Ishikawa (cell line): ENCODE measurements around the gene P3H4.

ENCODE experiments used
- CEBPB ChIP-seq: IDR thresholded peaks from 2 replicates; pipeline ENCODE4 v1.6.1; 2012
- CREB1 ChIP-seq: IDR thresholded peaks from 2 replicates; pipeline ENCODE4 v1.6.1; 2012; ENCODE audit warnings: low read depth
- EGR1 ChIP-seq: IDR thresholded peaks from 2 replicates; pipeline ENCODE4 v1.6.1; 2012
- EP300 ChIP-seq: IDR thresholded peaks from 2 replicates; pipeline ENCODE4 v1.6.1; 2012; ENCODE audit warnings: borderline replicate concordance
- FOXM1 ChIP-seq: IDR thresholded peaks from 2 replicates; pipeline ENCODE4 v1.6.1; 2012; ENCODE audit warnings: low read depth, borderline replicate concordance
- MAX ChIP-seq: IDR thresholded peaks from 2 replicates; pipeline ENCODE4 v1.6.1; 2012
- NFIC ChIP-seq: IDR thresholded peaks from 2 replicates; pipeline ENCODE4 v1.6.1; 2012
- RAD21 ChIP-seq: IDR thresholded peaks from 2 replicates; pipeline ENCODE4 v1.6.1; 2012; ENCODE audit warnings: low read depth
- REST ChIP-seq: IDR thresholded peaks from 2 replicates; pipeline ENCODE4 v1.6.1; 2012; ENCODE audit warnings: low read depth, mild to moderate bottlenecking
- TAF1 ChIP-seq: IDR thresholded peaks from 2 replicates; pipeline ENCODE4 v1.6.1; 2012; ENCODE audit warnings: low read depth, mild to moderate bottlenecking
- TCF12 ChIP-seq: IDR thresholded peaks from 2 replicates; pipeline ENCODE4 v1.6.1; 2012; ENCODE audit warnings: low read depth
- TEAD4 ChIP-seq: IDR thresholded peaks from 2 replicates; pipeline ENCODE4 v1.6.1; 2012
- USF1 ChIP-seq: IDR thresholded peaks from 2 replicates; pipeline ENCODE4 v1.6.1; 2012
- YY1 ChIP-seq: IDR thresholded peaks from 2 replicates; pipeline ENCODE4 v1.6.1; 2012; ENCODE audit warnings: low read depth
- ZBTB7A ChIP-seq: IDR thresholded peaks from 2 replicates; pipeline ENCODE4 v1.6.1; 2012; ENCODE audit warnings: low read depth

Gene P3H4

GRCh38 chr17:41779954-41780353 is 31.8 kb downstream of the P3H4 start:
- TF ChIP-seq RAD21 = no peak
- TF ChIP-seq NFIC = no peak
- TF ChIP-seq MAX = no peak
- no peak for TF ChIP-seq EP300
- TF ChIP-seq CREB1 = no peak
- no peak for TF ChIP-seq USF1
- TF ChIP-seq TEAD4 = no peak
- TF ChIP-seq TAF1 = no peak
- TF ChIP-seq ZBTB7A = no peak
- TF ChIP-seq CEBPB = no peak
- no peak for TF ChIP-seq YY1

- no peak for TF ChIP-seq YY1
- peak; percentile 75; the same call in 1 of the 2 replicates for TF ChIP-seq TEAD4
- TF ChIP-seq EP300 = peak; percentile 90
- TF ChIP-seq CEBPB = no peak; the same call in 1 of the 2 replicates
- TF ChIP-seq MAX = no peak
- TF ChIP-seq NFIC = peak; percentile 88
- TF ChIP-seq EGR1 = peak; percentile 25; the same call in 1 of the 2 replicates
- TF ChIP-seq RAD21 = no peak
- peak; percentile 70 for TF ChIP-seq FOXM1
- peak; percentile 56; the same call in 1 of the 2 replicates for TF ChIP-seq CREB1
- peak; percentile 76; the same call in 1 of the 2 replicates for TF ChIP-seq ZBTB7A
- no peak; the same call in 1 of the 2 replicates for TF ChIP-seq USF1
- TF ChIP-seq REST = no peak
- TF ChIP-seq TAF1 = no peak
- TF ChIP-seq TCF12 = peak; percentile 84
Measured at GRCh38 chr17:41777574-41778188, 34.1 kb downstream of the P3H4 start.

- TF ChIP-seq EGR1 (no peak), NFIC (peak; percentile 84), RAD21 (peak; percentile 76), ZBTB7A (peak; percentile 1; the same call in 1 of the 2 replicates), TAF1 (no peak), FOXM1 (peak; percentile 86), EP300 (peak; percentile 96), USF1 (no peak), REST (no peak), TEAD4 (peak; percentile 100), CEBPB (no peak), YY1 (peak; percentile 76; the same call in 1 of the 2 replicates), MAX (peak; percentile 89), TCF12 (peak; percentile 98), CREB1 (no peak)
Measured at GRCh38 chr17:41777157-41777573, 34.6 kb downstream of the P3H4 start.

GRCh38 chr17:41775394-41776226 is 36.1 kb downstream of the P3H4 start:
- peak; percentile 73 for TF ChIP-seq EP300
- TF ChIP-seq CREB1 = no peak
- peak; percentile 79 for TF ChIP-seq TCF12
- TF ChIP-seq ZBTB7A = peak; percentile 77
- 0 out of 2 replicates have a peak, but pooled peaks have one; percentile 29 for TF ChIP-seq FOXM1
- 0 out of 2 replicates have a peak, but pooled peaks have one; percentile 12 for TF ChIP-seq TEAD4
- no peak for TF ChIP-seq MAX
- TF ChIP-seq CEBPB = no peak
- no peak for TF ChIP-seq EGR1
- peak; percentile 38 for TF ChIP-seq NFIC
